Neural cell (in vitro differentiated cells): ENCODE measurements around the gene EHMT1. TPM values are rescaled to one million over a fixed set of nuclear protein-coding genes. Genes with fewer than 3 reads are reported as not detected.

Source experiments
- H2AFZ ChIP-seq: fragments of 200-600, 300-800 bp; sonication (generic), shearing (Covaris generic); 2 replicates; pipeline ENCODE4 v1.6.0; 2014; ENCODE audit warnings: low read depth, mild to moderate bottlenecking, antibody characterized with exemption, low read length, moderate library complexity
- H3F3A ChIP-seq: fragments of 200-600 bp; shearing (Covaris generic); 2 replicates; pipeline ENCODE4 v1.6.1; 2016; ENCODE audit warnings: mild to moderate bottlenecking, moderate library complexity, mixed read lengths, antibody characterized with exemption, low read length; ENCODE audit not compliant: insufficient read depth, poor library complexity, severe bottlenecking
- H3K27ac ChIP-seq: fragments of 200-600, 300-800 bp; sonication (generic), shearing (Covaris generic); 2 replicates; pipeline ENCODE4 v1.5.1; 2014; ENCODE audit warnings: mild to moderate bottlenecking, low read length, moderate library complexity
- H3K27me3 ChIP-seq: fragments of 300-800, 200-600 bp; sonication (generic), shearing (Covaris generic); 2 replicates; pipeline ENCODE4 v1.6.0; 2014; ENCODE audit warnings: mild to moderate bottlenecking, low read depth, low read length, moderate library complexity; ENCODE audit not compliant: insufficient read depth
- H3K36me3 ChIP-seq: fragments of 300-800, 200-600 bp; sonication (generic), shearing (Covaris generic); 2 replicates; pipeline ENCODE4 v1.5.1; 2014; ENCODE audit warnings: mild to moderate bottlenecking, antibody characterized with exemption, low read length, moderate library complexity; ENCODE audit not compliant: insufficient read depth
- H3K4me2 ChIP-seq: fragments of 300-800, 200-600 bp; sonication (generic), shearing (Covaris generic); 2 replicates; pipeline ENCODE4 v1.6.0; 2014; ENCODE audit warnings: mild to moderate bottlenecking, low read length
- H3K4me3 ChIP-seq: fragments of 300-800, 200-600 bp; sonication (generic), shearing (Covaris generic); 2 replicates; pipeline ENCODE4 v1.5.1; 2014; ENCODE audit warnings: mild to moderate bottlenecking, low read length, moderate library complexity
- H3K79me2 ChIP-seq: fragments of 200-600 bp; shearing (Covaris generic); replicated peaks from 2 replicates; pipeline ENCODE4 v1.6.0; 2014; ENCODE audit warnings: mild to moderate bottlenecking, low read length, moderate library complexity; ENCODE audit not compliant: insufficient read depth
- H3K9ac ChIP-seq: fragments of 300-800, 200-600 bp; sonication (generic), shearing (Covaris generic); 2 replicates; pipeline ENCODE4 v1.6.1; 2016; ENCODE audit warnings: mild to moderate bottlenecking, low read length, mixed read lengths
- H3K9me2 ChIP-seq: fragments of 200-600 bp; shearing (Covaris generic); 2 replicates; pipeline ENCODE4 v1.6.1; 2016; ENCODE audit warnings: mild to moderate bottlenecking, low read length, mixed read lengths; ENCODE audit not compliant: insufficient read depth
- H3K9me3 ChIP-seq: fragments of 200-600, 300-800 bp; sonication (generic), shearing (Covaris generic); 2 replicates; pipeline ENCODE4 v1.6.1; 2016; ENCODE audit warnings: mild to moderate bottlenecking, mixed run types, low read length, moderate library complexity, mixed read lengths
- H4K20me1 ChIP-seq: fragments of 200-600 bp; shearing (Covaris generic); 2 replicates; pipeline ENCODE4 v1.6.1; 2016; ENCODE audit warnings: mild to moderate bottlenecking, mixed run types; ENCODE audit not compliant: insufficient read depth
- CTCF ChIP-seq: fragments of 450-650 bp; IDR thresholded peaks from 2 replicates; pipeline ENCODE4 v1.5.1; 2014; ENCODE audit warnings: antibody characterized with exemption, mild to moderate bottlenecking, moderate library complexity; ENCODE audit not compliant: poor library complexity, severe bottlenecking
- EP300 ChIP-seq: fragments of 450-650 bp; conservative IDR thresholded peaks from 2 replicates; pipeline ENCODE4 v1.6.1; 2014; ENCODE audit warnings: antibody characterized with exemption, mild to moderate bottlenecking, moderate library complexity; ENCODE audit not compliant: poor library complexity, severe bottlenecking
- EZH2 ChIP-seq: fragments of 200-600, 300-800 bp; shearing (Covaris generic), sonication (generic); IDR thresholded peaks from 2 replicates; pipeline ENCODE4 v1.6.1; 2014; ENCODE audit warnings: antibody characterized with exemption, low read length, borderline replicate concordance, mild to moderate bottlenecking; ENCODE audit not compliant: insufficient read depth, poor library complexity, severe bottlenecking
- MXI1 ChIP-seq: fragments of 450-650 bp; conservative IDR thresholded peaks from 2 replicates; pipeline ENCODE4 v1.6.1; 2014; ENCODE audit warnings: antibody characterized with exemption, mild to moderate bottlenecking; ENCODE audit not compliant: poor library complexity, severe bottlenecking
- POLR2AphosphoS5 ChIP-seq: IDR thresholded peaks from 2 replicates; pipeline ENCODE4 v1.6.1; 2012
- RAD21 ChIP-seq: fragments of 450-650 bp; conservative IDR thresholded peaks from 2 replicates; pipeline ENCODE4 v1.6.1; 2014; ENCODE audit warnings: antibody characterized with exemption, mild to moderate bottlenecking, moderate library complexity
- SMC3 ChIP-seq: fragments of 450-650 bp; conservative IDR thresholded peaks from 2 replicates; pipeline ENCODE4 v1.6.1; 2014; ENCODE audit warnings: antibody characterized with exemption, mild to moderate bottlenecking, moderate library complexity; ENCODE audit not compliant: poor library complexity
- TAF1 ChIP-seq: IDR thresholded peaks from 2 replicates; pipeline ENCODE4 v1.6.1; 2012; ENCODE audit warnings: low read depth
- polyA plus RNA-seq: library from polyadenylated mRNA; depleted of rRNA; stranded (reverse); fragments of >200 nt; gene quantifications from 2 replicates; pipeline ENCODE4 v1.2.3, GENCODE V29; 2014
- TF ChIP-seq, protein P1 (sequence below): IDR thresholded peaks from 2 replicates; pipeline ENCODE4 v1.6.1; 2012; ENCODE audit warnings: borderline replicate concordance

Gene EHMT1
- polyA plus RNA-seq, 1 donor from 2014 or later = 53.0 TPM

GRCh38 chr9:137741330-137741729 is 122.5 kb downstream of the EHMT1 start:
- peaks cover 4% of the 10 kb centered on the region for H3K36me3 ChIP-seq
- no peak overlapping the region for H3K4me3 ChIP-seq
- no peaks in the 10 kb centered on the region for H3K9me2 ChIP-seq
- H2AFZ ChIP-seq = no peak overlapping the region
- H3K27me3 ChIP-seq = no peaks in the 10 kb centered on the region
- H3K27ac ChIP-seq = no peak overlapping the region
- no peaks in the 10 kb centered on the region for H3K79me2 ChIP-seq
- H3K4me2 ChIP-seq = no peak overlapping the region
- H3K9me3 ChIP-seq = no peaks in the 10 kb centered on the region
- TF ChIP-seq, protein P1, sequence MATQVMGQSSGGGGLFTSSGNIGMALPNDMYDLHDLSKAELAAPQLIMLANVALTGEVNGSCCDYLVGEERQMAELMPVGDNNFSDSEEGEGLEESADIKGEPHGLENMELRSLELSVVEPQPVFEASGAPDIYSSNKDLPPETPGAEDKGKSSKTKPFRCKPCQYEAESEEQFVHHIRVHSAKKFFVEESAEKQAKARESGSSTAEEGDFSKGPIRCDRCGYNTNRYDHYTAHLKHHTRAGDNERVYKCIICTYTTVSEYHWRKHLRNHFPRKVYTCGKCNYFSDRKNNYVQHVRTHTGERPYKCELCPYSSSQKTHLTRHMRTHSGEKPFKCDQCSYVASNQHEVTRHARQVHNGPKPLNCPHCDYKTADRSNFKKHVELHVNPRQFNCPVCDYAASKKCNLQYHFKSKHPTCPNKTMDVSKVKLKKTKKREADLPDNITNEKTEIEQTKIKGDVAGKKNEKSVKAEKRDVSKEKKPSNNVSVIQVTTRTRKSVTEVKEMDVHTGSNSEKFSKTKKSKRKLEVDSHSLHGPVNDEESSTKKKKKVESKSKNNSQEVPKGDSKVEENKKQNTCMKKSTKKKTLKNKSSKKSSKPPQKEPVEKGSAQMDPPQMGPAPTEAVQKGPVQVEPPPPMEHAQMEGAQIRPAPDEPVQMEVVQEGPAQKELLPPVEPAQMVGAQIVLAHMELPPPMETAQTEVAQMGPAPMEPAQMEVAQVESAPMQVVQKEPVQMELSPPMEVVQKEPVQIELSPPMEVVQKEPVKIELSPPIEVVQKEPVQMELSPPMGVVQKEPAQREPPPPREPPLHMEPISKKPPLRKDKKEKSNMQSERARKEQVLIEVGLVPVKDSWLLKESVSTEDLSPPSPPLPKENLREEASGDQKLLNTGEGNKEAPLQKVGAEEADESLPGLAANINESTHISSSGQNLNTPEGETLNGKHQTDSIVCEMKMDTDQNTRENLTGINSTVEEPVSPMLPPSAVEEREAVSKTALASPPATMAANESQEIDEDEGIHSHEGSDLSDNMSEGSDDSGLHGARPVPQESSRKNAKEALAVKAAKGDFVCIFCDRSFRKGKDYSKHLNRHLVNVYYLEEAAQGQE = no peak
- TF ChIP-seq TAF1 (no peak), EP300 (no peak), POLR2AphosphoS5 (no peak), SMC3 (no peak), RAD21 (no peak), CTCF (no peak), EZH2 (no peak), MXI1 (no peak)
- H4K20me1 ChIP-seq = no peaks in the 10 kb centered on the region
- no peak overlapping the region for H3K9ac ChIP-seq
- H3F3A ChIP-seq = no peaks in the 10 kb centered on the region

- no peak for TF ChIP-seq RAD21
- no peak for TF ChIP-seq MXI1
- TF ChIP-seq EZH2 = no peak
- no peak for TF ChIP-seq EP300
- TF ChIP-seq, protein P1 = no peak
- TF ChIP-seq TAF1 = no peak
- TF ChIP-seq SMC3 = no peak
- no peak for TF ChIP-seq CTCF
- TF ChIP-seq POLR2AphosphoS5 = no peak
- H3F3A ChIP-seq = no peaks in the 10 kb centered on the region
- H3K9me3 ChIP-seq = no peaks in the 10 kb centered on the region
- no peaks in the 10 kb centered on the region for H3K27me3 ChIP-seq
- no peak overlapping the region for H3K4me3 ChIP-seq
- H3K9me2 ChIP-seq = no peaks in the 10 kb centered on the region
- no peaks in the 10 kb centered on the region for H3K36me3 ChIP-seq
- no peak overlapping the region for H3K9ac ChIP-seq
- no peaks in the 10 kb centered on the region for H4K20me1 ChIP-seq
- H3K4me2 ChIP-seq = no peak overlapping the region
- H2AFZ ChIP-seq = no peak overlapping the region
- H3K27ac ChIP-seq = no peak overlapping the region
- H3K79me2 ChIP-seq = no peaks in the 10 kb centered on the region
Observed at GRCh38 chr9:137742698-137743097, 123.9 kb downstream of the EHMT1 start.
